ENCODE measurements around the gene RGS9. TPM values are rescaled to one million over a fixed set of nuclear protein-coding genes. Genes with fewer than 3 reads are reported as not detected.

The RGS9 gene
- total RNA-seq, 1 experiment from 2014 or later = 8.6 TPM

DNA sequence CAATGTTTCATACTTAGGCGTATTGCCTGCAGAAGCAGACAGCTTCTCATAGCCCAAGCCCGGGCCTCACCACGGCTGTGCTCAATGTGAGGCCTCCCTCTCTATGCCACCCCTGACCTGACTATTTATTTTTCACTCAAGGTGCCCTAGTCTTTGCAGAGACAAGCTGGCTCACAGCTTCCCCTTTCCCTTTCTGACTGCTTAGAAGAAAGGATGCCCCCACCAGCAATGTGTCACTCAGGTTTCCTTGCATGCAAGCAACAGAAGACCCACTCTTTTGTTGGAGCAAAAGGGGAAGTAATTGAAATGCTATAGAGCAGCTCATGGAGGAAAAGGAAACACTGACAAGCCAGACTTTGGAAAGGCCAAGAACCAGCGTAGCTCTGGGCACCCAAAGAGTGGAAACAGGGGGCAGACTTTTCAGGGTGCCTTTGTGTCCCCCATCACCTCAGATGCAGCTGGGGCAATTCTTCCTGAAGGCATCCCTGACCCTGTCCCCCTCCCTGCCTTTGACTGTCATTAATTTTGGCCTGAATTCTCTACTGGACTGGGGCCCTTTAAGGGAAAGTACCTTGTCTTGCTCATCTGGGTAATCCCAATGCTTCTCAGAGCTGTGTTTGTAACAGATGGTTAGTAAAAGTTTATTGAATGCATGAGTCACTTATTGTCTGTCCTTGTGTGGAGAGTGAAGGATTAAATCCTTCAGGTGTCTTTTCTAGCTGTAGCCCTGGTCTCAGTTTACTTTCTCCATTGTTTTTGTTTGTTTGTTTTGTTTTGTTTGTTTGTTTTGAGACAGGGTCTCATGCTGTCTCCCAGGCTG lies 17.8 kb downstream of the RGS9 start:
- CTCF ChIA-PET = interaction anchor here (1.5 to 1.9 kb wide), 2 partner anchors 18 to 55 kb away, joined by 4 to 5 read pairs; partner anchors contain the start of gene RGS9
- H4K20me1 ChIP-seq (ENCODE audit: insufficient read depth) = no peaks in the 10 kb centered on the region
- no peaks in the 10 kb centered on the region for H3K4me1 ChIP-seq (ENCODE audit: control insufficient read depth in 1 of 2, insufficient read depth in 2 of 2, low read length in 2 of 2)
- no peak for ATAC-seq
- no peak overlapping the region for H2AFZ ChIP-seq (ENCODE audit: low read depth, low read length, poor library complexity, severe bottlenecking)
- no peaks in the 10 kb centered on the region for H3K36me3 ChIP-seq (ENCODE audit: control insufficient read depth in 1 of 2, insufficient read depth in 2 of 2, low read length in 2 of 2)
- BruUV-seq (replicated peaks) = no TSS peak
- RAD21 ChIA-PET (ENCODE audit: low non-redundant PET in 1 of 2, low total read pairs in 2 of 2, uncharacterized antibody in 2 of 2, unreplicated experiment in 2 of 2) = no interaction called here
- POLR2A ChIA-PET = no interaction called here
- H3K4me3 ChIP-seq (replicated peaks in 1 of 2; ENCODE audit: low read depth in 1 of 2, low read length in 2 of 2) = no peak overlapping the region
- TF ChIP-seq CBX3 (IDR thresholded peaks at IDR 0.05; ENCODE audit: low read depth) = no peak
- TF ChIP-seq, protein P1, sequence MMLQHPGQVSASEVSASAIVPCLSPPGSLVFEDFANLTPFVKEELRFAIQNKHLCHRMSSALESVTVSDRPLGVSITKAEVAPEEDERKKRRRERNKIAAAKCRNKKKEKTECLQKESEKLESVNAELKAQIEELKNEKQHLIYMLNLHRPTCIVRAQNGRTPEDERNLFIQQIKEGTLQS (IDR thresholded peaks at IDR 0.05) = no peak
- no peak for TF ChIP-seq POLR2A (IDR thresholded peaks at IDR 0.05; ENCODE audit: borderline replicate concordance, extremely low read depth, insufficient read depth, insufficient read length)
- no peak for TF ChIP-seq EZH2phosphoT487 (IDR thresholded peaks at IDR 0.05; ENCODE audit: borderline replicate concordance)
- TF ChIP-seq ZNF274 (IDR thresholded peaks at IDR 0.05; ENCODE audit: low read depth, low read length) = no peak
- TF ChIP-seq YY1 (IDR thresholded peaks at IDR 0.05; ENCODE audit: extremely low read depth, insufficient replicate concordance, low read depth, low read length) = no peak
- no peak for TF ChIP-seq RAD21 (IDR thresholded peaks at IDR 0.05; ENCODE audit: low read depth)
- no peaks in the 10 kb centered on the region for H3K79me2 ChIP-seq (ENCODE audit: insufficient read depth, low read length)
- H3K9ac ChIP-seq (ENCODE audit: low read length) = no peak overlapping the region
- no peak overlapping the region for H3K27ac ChIP-seq (ENCODE audit: low read depth, low read length)
- H3K9me2 ChIP-seq (ENCODE audit: insufficient read depth) = no peaks in the 10 kb centered on the region
- no peak for DNase-seq (ENCODE audit: low read depth, low spot score)
- no peak overlapping the region for H3K4me2 ChIP-seq (ENCODE audit: low read length)
- H3K9me3 ChIP-seq (ENCODE audit: control insufficient read depth in 1 of 2, insufficient read depth in 1 of 2, low read depth in 1 of 2, low read length in 2 of 2) = no peaks in the 10 kb centered on the region
- intact Hi-C loops (cut with micrococcal nuclease) = no loop called here
- peaks cover 3% of the 10 kb centered on the region; the same call in 1 of the 2 replicates for H3K27me3 ChIP-seq (ENCODE audit: insufficient read depth, low read length)

- ChIA-PET RAD21 (ENCODE audit: low non-redundant PET in 1 of 2, low total read pairs in 2 of 2, uncharacterized antibody in 2 of 2, unreplicated experiment in 2 of 2) (no interaction called here), CTCF (interaction anchor here (1.5 to 1.9 kb wide), 2 partner anchors 18 to 55 kb away, joined by 4 to 5 read pairs; partner anchors contain the start of gene RGS9), POLR2A (no interaction called here)
- Histone ChIP-seq H3K9me3 (ENCODE audit: control insufficient read depth in 1 of 2, insufficient read depth in 1 of 2, low read depth in 1 of 2, low read length in 2 of 2) (no peaks in the 10 kb centered on the region), H3K4me3 (replicated peaks in 1 of 2; ENCODE audit: low read depth in 1 of 2, low read length in 2 of 2) (no peak overlapping the region), H3K9me2 (ENCODE audit: insufficient read depth) (no peaks in the 10 kb centered on the region), H3K9ac (ENCODE audit: low read length) (no peak overlapping the region), H4K20me1 (ENCODE audit: insufficient read depth) (no peaks in the 10 kb centered on the region), H3K79me2 (ENCODE audit: insufficient read depth, low read length) (no peaks in the 10 kb centered on the region), H3K27me3 (ENCODE audit: insufficient read depth, low read length) (peaks cover 2% of the 10 kb centered on the region; the same call in 1 of the 2 replicates), H3K4me2 (ENCODE audit: low read length) (no peak overlapping the region), H3K36me3 (ENCODE audit: control insufficient read depth in 1 of 2, insufficient read depth in 2 of 2, low read length in 2 of 2) (no peaks in the 10 kb centered on the region), H3K4me1 (ENCODE audit: control insufficient read depth in 1 of 2, insufficient read depth in 2 of 2, low read length in 2 of 2) (no peaks in the 10 kb centered on the region), H3K27ac (ENCODE audit: low read depth, low read length) (no peak overlapping the region), H2AFZ (ENCODE audit: low read depth, low read length, poor library complexity, severe bottlenecking) (no peak overlapping the region)
- DNase-seq (ENCODE audit: low read depth, low spot score) = no peak
- intact Hi-C loops (cut with micrococcal nuclease) = no loop called here
- no peak for ATAC-seq
- no peak for TF ChIP-seq YY1 (IDR thresholded peaks at IDR 0.05; ENCODE audit: extremely low read depth, insufficient replicate concordance, low read depth, low read length)
- no TSS peak for BruUV-seq (replicated peaks)
Measured at GRCh38 chr17:65155622-65156021, 18.5 kb downstream of the RGS9 start.
